ENCODE measurements around the gene HNRNPAB. TPM values are rescaled to one million over a fixed set of nuclear protein-coding genes. Genes with fewer than 3 reads are reported as not detected.

HNRNPAB gene
- total RNA-seq, 1 donor from 2014 or later = 466 TPM

- DNase-seq (ENCODE audit: low read depth, low spot score) = no peak
Measured at GRCh38 chr5:178205749-178206047, 1.4 kb downstream of the HNRNPAB start.

GRCh38 chr5:178206166-178207101, 2.1 kb downstream of the HNRNPAB start:
- Mint-ChIP-seq H3K9me3 (no peaks in the 10 kb centered on the region), H3K4me1 (peaks cover 57% of the 10 kb centered on the region), H3K4me3 (peak overlapping the region; percentile 95), H3K27me3 (ENCODE audit: low read depth) (peaks cover 51% of the 10 kb centered on the region), H3K27ac (ENCODE audit: unreplicated experiment) (peak overlapping the region; percentile 48), H3K36me3 (ENCODE audit: low read depth) (peaks cover 64% of the 10 kb centered on the region)
- DNase-seq (ENCODE audit: low read depth, low spot score) = no peak
- no peak for TF ChIP-seq CTCF (conservative IDR thresholded peaks at IDR 0.05)

More at GRCh38 chr5:178205749-178206047, 1.4 kb downstream of the HNRNPAB start:
- Mint-ChIP-seq H3K27me3 (ENCODE audit: low read depth) (peaks cover 45% of the 10 kb centered on the region), H3K27ac (ENCODE audit: unreplicated experiment) (no peak overlapping the region), H3K9me3 (no peaks in the 10 kb centered on the region), H3K4me3 (peak overlapping the region; percentile 95), H3K4me1 (peaks cover 53% of the 10 kb centered on the region), H3K36me3 (ENCODE audit: low read depth) (peaks cover 57% of the 10 kb centered on the region)
- TF ChIP-seq CTCF (conservative IDR thresholded peaks at IDR 0.05) = no peak

- peak overlapping the region; percentile 95 for H3K4me3 Mint-ChIP-seq
- H3K27ac Mint-ChIP-seq (ENCODE audit: unreplicated experiment) = peak overlapping the region; percentile 71
- H3K4me1 Mint-ChIP-seq = peaks cover 58% of the 10 kb centered on the region
- H3K9me3 Mint-ChIP-seq = no peaks in the 10 kb centered on the region
- no peak for TF ChIP-seq CTCF (conservative IDR thresholded peaks at IDR 0.05)
- peaks cover 55% of the 10 kb centered on the region for H3K27me3 Mint-ChIP-seq (ENCODE audit: low read depth)
- peaks cover 71% of the 10 kb centered on the region for H3K36me3 Mint-ChIP-seq (ENCODE audit: low read depth)
- no peak for DNase-seq (ENCODE audit: low read depth, low spot score)
Measured at GRCh38 chr5:178207183-178207916, 3.0 kb downstream of the HNRNPAB start.

GRCh38 chr5:178207917-178208280, 3.6 kb downstream of the HNRNPAB start:
- Mint-ChIP-seq H3K27ac (ENCODE audit: unreplicated experiment) (peak overlapping the region; percentile 71), H3K9me3 (no peaks in the 10 kb centered on the region), H3K4me3 (peak overlapping the region; percentile 95), H3K36me3 (ENCODE audit: low read depth) (peaks cover 75% of the 10 kb centered on the region), H3K4me1 (peaks cover 58% of the 10 kb centered on the region), H3K27me3 (ENCODE audit: low read depth) (peaks cover 59% of the 10 kb centered on the region)
- no peak for TF ChIP-seq CTCF (conservative IDR thresholded peaks at IDR 0.05)
- no peak for DNase-seq (ENCODE audit: low read depth, low spot score)

GRCh38 chr5:178208540-178209227, 4.4 kb downstream of the HNRNPAB start:
- Mint-ChIP-seq H3K4me1 (peaks cover 62% of the 10 kb centered on the region), H3K27me3 (ENCODE audit: low read depth) (peaks cover 67% of the 10 kb centered on the region), H3K36me3 (ENCODE audit: low read depth) (peaks cover 79% of the 10 kb centered on the region), H3K4me3 (peak overlapping the region; percentile 95), H3K27ac (ENCODE audit: unreplicated experiment) (no peak overlapping the region), H3K9me3 (no peaks in the 10 kb centered on the region)
- no peak for DNase-seq (ENCODE audit: low read depth, low spot score)
- TF ChIP-seq CTCF (conservative IDR thresholded peaks at IDR 0.05) = peak; percentile 43

Data from neural crest cell (in vitro differentiated cells).